ENCODE data around the gene STEAP4. TPM values are rescaled to one million over a fixed set of nuclear protein-coding genes. Genes with fewer than 3 reads are reported as not detected.

The STEAP4 gene
- total RNA-seq = 11.9 TPM

- DNase-seq = peak; percentile 72
Measured at GRCh38 chr7:88306590-88307048, at the start of gene STEAP4. Gene STEAP4 (minus strand): TSS chr7:88306894. CDS start chr7:88284269, 22,625 bp downstream.

- no peak for DNase-seq
Measured at GRCh38 chr7:88355011-88355410, 48.3 kb upstream of the STEAP4 start.

- DNase-seq = no peak
Measured at GRCh38 chr7:88350118-88350517, 43.4 kb upstream of the STEAP4 start.

- DNase-seq = no peak
Measured at GRCh38 chr7:88347517-88347916, 40.8 kb upstream of the STEAP4 start.

- DNase-seq = no peak
Measured at GRCh38 chr7:88347090-88347489, 40.4 kb upstream of the STEAP4 start.

- no peak for DNase-seq
Measured at GRCh38 chr7:88346357-88346756, 39.7 kb upstream of the STEAP4 start.

- DNase-seq = peak; percentile 76
Measured at GRCh38 chr7:88344956-88345832, 38.5 kb upstream of the STEAP4 start.

- no peak for DNase-seq
Measured at GRCh38 chr7:88344271-88344670, 37.6 kb upstream of the STEAP4 start.

- no peak for DNase-seq
Measured at GRCh38 chr7:88339195-88339922, 32.7 kb upstream of the STEAP4 start.

GRCh38 chr7:88338503-88338902, 31.8 kb upstream of the STEAP4 start:
- no peak for DNase-seq

GRCh38 chr7:88337572-88337971, 30.9 kb upstream of the STEAP4 start:
- no peak for DNase-seq

GRCh38 chr7:88331322-88331721, 24.6 kb upstream of the STEAP4 start:
- no peak for DNase-seq

- no peak for DNase-seq
Measured at GRCh38 chr7:88329532-88330463, 23.1 kb upstream of the STEAP4 start.

GRCh38 chr7:88328787-88329186, 22.1 kb upstream of the STEAP4 start:
- no peak for DNase-seq

GRCh38 chr7:88324699-88325098, 18.0 kb upstream of the STEAP4 start:
- DNase-seq = no peak

- DNase-seq = peak; percentile 15
Measured at GRCh38 chr7:88322151-88322550, 15.5 kb upstream of the STEAP4 start.

- no peak for DNase-seq
Measured at GRCh38 chr7:88321694-88322093, 15.0 kb upstream of the STEAP4 start.

GRCh38 chr7:88318196-88318595, 11.5 kb upstream of the STEAP4 start:
- DNase-seq = no peak

GRCh38 chr7:88317422-88317821, 10.7 kb upstream of the STEAP4 start:
- no peak for DNase-seq

GRCh38 chr7:88316456-88316855, 9.8 kb upstream of the STEAP4 start:
- DNase-seq = no peak

- DNase-seq = no peak
Measured at GRCh38 chr7:88315522-88315921, 8.8 kb upstream of the STEAP4 start.

- DNase-seq = peak; percentile 33
Measured at GRCh38 chr7:88314061-88314491, 7.4 kb upstream of the STEAP4 start.
